Large intestine (tissue), 3 donors: ENCODE measurements around the gene NLGN4Y. TPM values are rescaled to one million over a fixed set of nuclear protein-coding genes. Genes with fewer than 3 reads are reported as not detected.

ENCODE experiments used
- DNase-seq, 2 donors: peaks; one replicate each; pipeline versions ENCODE4 v3.0.0 to v3.0.0-alpha.2; 2013
- H3K27ac ChIP-seq: one replicate; pipeline ENCODE4 v1.5.1; 2013; ENCODE audit warnings: low read length
- H3K27me3 ChIP-seq: 2 replicates; pipeline ENCODE4 v1.6.1; 2013; ENCODE audit warnings: low read length; ENCODE audit not compliant: control insufficient read depth, insufficient read depth
- H3K36me3 ChIP-seq: 2 replicates; pipeline ENCODE4 v1.6.1; 2013; ENCODE audit warnings: low read length; ENCODE audit not compliant: control insufficient read depth, insufficient read depth
- H3K4me1 ChIP-seq: one replicate; pipeline ENCODE4 v1.6.1; 2013; ENCODE audit warnings: low read length; ENCODE audit not compliant: control insufficient read depth, insufficient read depth
- H3K4me3 ChIP-seq: one replicate; pipeline ENCODE4 v1.5.1; 2013; ENCODE audit warnings: low read length
- H3K9me3 ChIP-seq: one replicate; pipeline ENCODE4 v1.6.1; 2013; ENCODE audit warnings: mild to moderate bottlenecking, low read depth, low read length, moderate library complexity; ENCODE audit not compliant: control insufficient read depth
- WGBS: methylation state at CpG from one replicate; pipeline ENCODE4 v1.1.5; 2013; ENCODE audit warnings: low lambda C conversion rate; ENCODE audit not compliant: insufficient coverage; 5-methylcytosine and 5-hydroxymethylcytosine counted together
- polyA plus RNA-seq: library from polyadenylated mRNA; unstranded; fragments of 120-200 nt; gene quantifications from one replicate; pipeline ENCODE4 v1.2.1, GENCODE V29; 2013

NLGN4Y gene
- polyA plus RNA-seq, 1 donor, result 6.2 TPM

- no peak overlapping the region for H3K4me3 ChIP-seq
- no peaks in the 10 kb centered on the region for H3K36me3 ChIP-seq
- no peak for DNase-seq
- no peaks in the 10 kb centered on the region for H3K4me1 ChIP-seq
- H3K27ac ChIP-seq, result no peak overlapping the region
- WGBS, result no CpG with 5 or more reads among the region's 2 CpGs
- no peaks in the 10 kb centered on the region for H3K27me3 ChIP-seq
- no peaks in the 10 kb centered on the region for H3K9me3 ChIP-seq
Measured at GRCh38 chrY:14641853-14642252, 117.5 kb downstream of the NLGN4Y start.

GRCh38 chrY:14644157-14644952 lies 120.0 kb downstream of the NLGN4Y start:
- DNase-seq, result no peak
- H3K27ac ChIP-seq, result no peak overlapping the region
- H3K4me3 ChIP-seq, result no peak overlapping the region
- H3K36me3 ChIP-seq, result no peaks in the 10 kb centered on the region
- H3K9me3 ChIP-seq, result no peaks in the 10 kb centered on the region
- no peaks in the 10 kb centered on the region for H3K4me1 ChIP-seq
- WGBS, result no CpG with 5 or more reads among the region's 6 CpGs
- H3K27me3 ChIP-seq, result no peaks in the 10 kb centered on the region

- H3K36me3 ChIP-seq, result no peaks in the 10 kb centered on the region
- no peaks in the 10 kb centered on the region for H3K4me1 ChIP-seq
- no peaks in the 10 kb centered on the region for H3K27me3 ChIP-seq
- no peaks in the 10 kb centered on the region for H3K9me3 ChIP-seq
- no peak overlapping the region for H3K4me3 ChIP-seq
- no peak overlapping the region for H3K27ac ChIP-seq
- no peak for DNase-seq
- no CpG with 5 or more reads among the region's 1 CpG for WGBS
Measured at GRCh38 chrY:14679181-14679580, 154.9 kb downstream of the NLGN4Y start.

GRCh38 chrY:14694543-14694942 lies 170.2 kb downstream of the NLGN4Y start:
- H3K9me3 ChIP-seq, result no peaks in the 10 kb centered on the region
- H3K27ac ChIP-seq, result no peak overlapping the region
- H3K27me3 ChIP-seq, result no peaks in the 10 kb centered on the region
- no peak for DNase-seq
- no peaks in the 10 kb centered on the region for H3K36me3 ChIP-seq
- no peak overlapping the region for H3K4me3 ChIP-seq
- no peaks in the 10 kb centered on the region for H3K4me1 ChIP-seq

- Histone ChIP-seq H3K4me3 (no peak overlapping the region), H3K36me3 (no peaks in the 10 kb centered on the region), H3K27ac (no peak overlapping the region), H3K27me3 (no peaks in the 10 kb centered on the region), H3K9me3 (no peaks in the 10 kb centered on the region), H3K4me1 (no peaks in the 10 kb centered on the region)
- DNase-seq, result no peak
Measured at GRCh38 chrY:14708158-14708557, 183.8 kb downstream of the NLGN4Y start.

- Histone ChIP-seq H3K9me3 (no peaks in the 10 kb centered on the region), H3K36me3 (no peaks in the 10 kb centered on the region), H3K27me3 (no peaks in the 10 kb centered on the region), H3K4me1 (no peaks in the 10 kb centered on the region), H3K4me3 (no peak overlapping the region), H3K27ac (no peak overlapping the region)
- no peak for DNase-seq
- WGBS, result no CpG with 5 or more reads among the region's 1 CpG
Measured at GRCh38 chrY:14741596-14741995, 217.3 kb downstream of the NLGN4Y start.

- no peak for DNase-seq
- WGBS, result no CpG with 5 or more reads among the region's 4 CpGs
Measured at GRCh38 chrY:14748329-14748728, 224.0 kb downstream of the NLGN4Y start.

GRCh38 chrY:14755571-14755970 lies 231.2 kb downstream of the NLGN4Y start:
- no peaks in the 10 kb centered on the region for H3K27me3 ChIP-seq
- no peak for DNase-seq

More at GRCh38 chrY:14748329-14748728, 224.0 kb downstream of the NLGN4Y start:
- Histone ChIP-seq H3K27me3 (no peaks in the 10 kb centered on the region), H3K4me3 (no peak overlapping the region), H3K36me3 (no peaks in the 10 kb centered on the region), H3K27ac (no peak overlapping the region), H3K9me3 (no peaks in the 10 kb centered on the region), H3K4me1 (no peaks in the 10 kb centered on the region)

GRCh38 chrY:14762903-14763302 lies 238.6 kb downstream of the NLGN4Y start:
- peak in 1 of 2 donors; percentile 48 for DNase-seq
- no peak overlapping the region for H3K27ac ChIP-seq
- no peaks in the 10 kb centered on the region for H3K9me3 ChIP-seq
- no CpG with 5 or more reads among the region's 1 CpG for WGBS
- no peaks in the 10 kb centered on the region for H3K4me1 ChIP-seq
- no peak overlapping the region for H3K4me3 ChIP-seq
- H3K27me3 ChIP-seq, result no peaks in the 10 kb centered on the region
- no peaks in the 10 kb centered on the region for H3K36me3 ChIP-seq

More at GRCh38 chrY:14755571-14755970, 231.2 kb downstream of the NLGN4Y start:
- no peak overlapping the region for H3K4me3 ChIP-seq
- no peaks in the 10 kb centered on the region for H3K36me3 ChIP-seq
- no peak overlapping the region for H3K27ac ChIP-seq
- H3K9me3 ChIP-seq, result no peaks in the 10 kb centered on the region
- H3K4me1 ChIP-seq, result no peaks in the 10 kb centered on the region

GRCh38 chrY:14763600-14763999 lies 239.3 kb downstream of the NLGN4Y start:
- Histone ChIP-seq H3K4me1 (no peaks in the 10 kb centered on the region), H3K9me3 (no peaks in the 10 kb centered on the region), H3K27ac (no peak overlapping the region), H3K27me3 (no peaks in the 10 kb centered on the region), H3K36me3 (no peaks in the 10 kb centered on the region), H3K4me3 (no peak overlapping the region)
- DNase-seq, result no peak

GRCh38 chrY:14778208-14778607 lies 253.9 kb downstream of the NLGN4Y start:
- no peak overlapping the region for H3K27ac ChIP-seq
- no peaks in the 10 kb centered on the region for H3K9me3 ChIP-seq
- H3K4me1 ChIP-seq, result no peaks in the 10 kb centered on the region
- no peak for DNase-seq
- H3K4me3 ChIP-seq, result no peak overlapping the region
- H3K36me3 ChIP-seq, result no peaks in the 10 kb centered on the region
- no CpG with 5 or more reads among the region's 4 CpGs for WGBS
- H3K27me3 ChIP-seq, result no peaks in the 10 kb centered on the region
